B cell (primary cell): ENCODE data around the gene NUMBL. TPM values are rescaled to one million over a fixed set of nuclear protein-coding genes. Genes with fewer than 3 reads are reported as not detected.

Experiments
- ATAC-seq: fragments of 200-7000 bp; cut with Tn5 transposase; one replicate; pipeline ENCODE4 v1.10.0; 2021; ENCODE audit warnings: low read depth, mild to moderate bottlenecking, moderate number of reproducible peaks, moderate library complexity
- CTCF ChIA-PET: fragments of 350-600 bp; sonication (Branson Sonifier 250); formaldehyde crosslinking; loops from one replicate; lab custom pipeline; 2021; ENCODE audit warnings: antibody characterized with exemption, inconsistent platforms; lab: Charles Lee
- POLR2A ChIA-PET: fragments of 350-600 bp; sonication (Branson Sonifier 250); formaldehyde crosslinking; loops from one replicate; lab custom pipeline; 2021; ENCODE audit warnings: antibody characterized with exemption; lab: Charles Lee
- DNase-seq: peaks from one replicate; pipeline ENCODE4 v3.0.0; 2013
- H2AFZ ChIP-seq: 2 replicates; pipeline ENCODE4 v1.6.1; 2012; ENCODE audit warnings: mild to moderate bottlenecking, low read depth, low read length; ENCODE audit not compliant: insufficient read depth, poor library complexity, severe bottlenecking
- H3K27ac ChIP-seq, 2 donors: 1 replicate in 1 of 2; 2 replicates in 1 of 2; pipeline ENCODE4 v1.5.1; 2012 to 2013; ENCODE audit warnings: low read length in 2 of 2, mild to moderate bottlenecking in 2 of 2, moderate library complexity in 1 of 2
- H3K27me3 ChIP-seq, 4 experiments: fragments of 200-600 bp in 1 of 4; sonication (generic) in 1 of 4; replicated peaks in 1 of 4; 1 replicate in 2 of 4; 2 replicates in 2 of 4; pipeline versions ENCODE4 v1.6.1 to v1.7.0; 2013 to 2016; ENCODE audit warnings: low read length in 3 of 4, mild to moderate bottlenecking in 2 of 4, mixed read lengths in 1 of 4, moderate library complexity in 1 of 4; ENCODE audit not compliant: insufficient read depth in 4 of 4, control insufficient read depth in 3 of 4; ENCODE audit errors: control extremely low read depth in 1 of 4
- H3K36me3 ChIP-seq, 2 experiments: replicated peaks in 1 of 2; 1 replicate in 1 of 2; 2 replicates in 1 of 2; pipeline versions ENCODE4 v1.6.1 to v1.7.1; 2013; ENCODE audit warnings: low read length in 1 of 2; ENCODE audit not compliant: insufficient read depth in 2 of 2, control insufficient read depth in 1 of 2; ENCODE audit errors: control extremely low read depth in 1 of 2, extremely low read depth in 1 of 2
- H3K4me1 ChIP-seq, 2 donors: fragments of 200-600 bp in 1 of 2; sonication (generic) in 1 of 2; 1 replicate in 1 of 2; 2 replicates in 1 of 2; pipeline versions ENCODE4 v1.5.1 to v1.6.1; 2013 to 2017; ENCODE audit warnings: low read length in 2 of 2; ENCODE audit not compliant: control insufficient read depth in 2 of 2, insufficient read depth in 2 of 2
- H3K4me2 ChIP-seq: replicated peaks from 2 replicates; pipeline ENCODE3; 2012; ENCODE audit warnings: mild to moderate bottlenecking, low read depth, low read length; ENCODE audit not compliant: poor library complexity, severe bottlenecking
- H3K4me3 ChIP-seq, 5 experiments: fragments of 200-600 bp in 1 of 5; sonication (generic) in 1 of 5; 1 replicate in 3 of 5; 2 replicates in 2 of 5; pipeline versions ENCODE4 v1.5.1 to v1.7.0; 2011 to 2016; ENCODE audit warnings: low read length in 4 of 5, mild to moderate bottlenecking in 4 of 5, low read depth in 2 of 5, control low read depth in 1 of 5, moderate library complexity in 1 of 5; ENCODE audit not compliant: insufficient read depth in 1 of 5; ENCODE audit errors: control extremely low read depth in 1 of 5, extremely low read depth in 1 of 5
- H3K79me2 ChIP-seq: fragments of 200-600 bp; sonication (generic); one replicate; pipeline ENCODE4 v1.6.0; 2016; ENCODE audit warnings: low read length; ENCODE audit not compliant: control insufficient read depth, insufficient read depth
- H3K9ac ChIP-seq: fragments of 200-600 bp; sonication (generic); 2 replicates; pipeline ENCODE4 v1.6.1; 2017; ENCODE audit warnings: mild to moderate bottlenecking, low read length, moderate library complexity
- H3K9me3 ChIP-seq, 3 donors: one replicate each; pipeline versions ENCODE4 v1.6.1 to v1.7.1; 2013; ENCODE audit warnings: low read length in 2 of 3; ENCODE audit not compliant: control insufficient read depth in 2 of 3, insufficient read depth in 1 of 3; ENCODE audit errors: control extremely low read depth in 1 of 3
- H4K20me1 ChIP-seq: 2 replicates; pipeline ENCODE4 v1.6.0; 2012; ENCODE audit warnings: mild to moderate bottlenecking, low read length; ENCODE audit not compliant: insufficient read depth, control insufficient read depth, poor library complexity, severe bottlenecking
- H3K27ac Mint-ChIP-seq: one replicate; pipeline ENCODE4 v1.8.0; 2021; ENCODE audit warnings: mixed read lengths
- H3K27me3 Mint-ChIP-seq: one replicate; pipeline ENCODE4 v1.8.0; 2021; ENCODE audit warnings: mixed read lengths
- H3K4me1 Mint-ChIP-seq: one replicate; pipeline ENCODE4 v1.8.0; 2021; ENCODE audit warnings: mixed read lengths
- H3K4me3 Mint-ChIP-seq: one replicate; pipeline ENCODE4 v1.8.0; 2021; ENCODE audit warnings: mixed read lengths
- H3K9me3 Mint-ChIP-seq: one replicate; pipeline ENCODE4 v1.8.0; 2022; ENCODE audit warnings: mixed read lengths; ENCODE audit not compliant: insufficient read depth
- EZH2 ChIP-seq: IDR thresholded peaks from 2 replicates; pipeline ENCODE4 v1.6.1; 2012; ENCODE audit warnings: borderline replicate concordance, low read depth, mild to moderate bottlenecking, moderate library complexity, low read length; ENCODE audit not compliant: insufficient read depth, poor library complexity, severe bottlenecking
- WGBS: methylation state at CpG from one replicate; pipeline ENCODE4 v1.1.5; 2013; ENCODE audit warnings: missing lambda C conversion rate; ENCODE audit not compliant: insufficient coverage; 5-methylcytosine and 5-hydroxymethylcytosine counted together
- intact Hi-C: fragments of 100-400 bp; cut with micrococcal nuclease; formaldehyde crosslinking; loops from one replicate; pipeline ENCODE4 v1.10.0; 2022
- polyA plus RNA-seq: library from polyadenylated mRNA; depleted of rRNA; stranded (reverse); fragments of >200 nt; gene quantifications from 2 replicates; pipeline ENCODE4 v1.2.3, GENCODE V29; 2012
- total RNA-seq, 2 donors: library from RNA; stranded (reverse); fragments of 120-200 nt in 1 of 2; gene quantifications; 1 replicate in 1 of 2; 2 replicates in 1 of 2; pipeline versions ENCODE4 v1.2.3 to v1.2.4, GENCODE V29; 2013 to 2022
- TF ChIP-seq, protein P1 (sequence below): fragments of 200-600 bp; IDR thresholded peaks from one replicate; pipeline ENCODE4 v1.8.0; 2022; ENCODE audit warnings: antibody characterized with exemption, mild to moderate bottlenecking

The NUMBL gene
- total and polyA plus RNA-seq, 2 donors (not counting 1 experiment from before 2014, with no cell fraction given): 7.8 to 21.8 TPM

DNA sequence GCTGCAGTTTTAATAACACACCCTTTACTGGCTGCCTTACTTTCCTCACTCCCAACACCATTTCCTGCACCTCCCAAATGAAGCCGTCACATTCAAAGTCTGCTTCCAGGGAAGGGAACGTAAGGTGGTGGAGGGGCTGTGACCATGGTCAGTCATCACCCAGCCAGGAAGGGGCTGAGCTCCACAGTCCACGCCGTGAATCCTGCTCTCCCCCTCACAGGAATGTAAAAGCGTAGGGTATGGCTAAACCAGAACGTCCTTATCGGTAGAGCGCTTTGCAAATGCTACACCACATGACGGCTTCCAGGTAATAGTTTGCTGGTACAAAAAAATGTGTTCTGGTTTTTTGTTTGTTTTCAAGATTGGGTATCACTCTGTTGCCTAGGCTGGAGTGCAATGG is 7.0 kb downstream of the NUMBL start:
- 81% methylated on average over 4 of the region's 9 CpGs for WGBS
- H3K36me3 ChIP-seq: peaks cover 0 to 22% of the 10 kb centered on the region in 2 experiments
- peaks cover 3% of the 10 kb centered on the region for H3K79me2 ChIP-seq
- H3K4me1 ChIP-seq: peaks cover 20 to 22% of the 10 kb centered on the region in 2 donors
- no peak overlapping the region for H3K27ac ChIP-seq
- ATAC-seq (no peak), DNase-seq (no peak)
- peaks cover 6% of the 10 kb centered on the region for H3K4me1 Mint-ChIP-seq
- no peaks in the 10 kb centered on the region for H4K20me1 ChIP-seq
- H3K27me3 Mint-ChIP-seq: no peaks in the 10 kb centered on the region
- no peak overlapping the region for H3K27ac Mint-ChIP-seq
- H3K9me3 Mint-ChIP-seq: no peaks in the 10 kb centered on the region
- no peak overlapping the region for H2AFZ ChIP-seq
- H3K4me3 ChIP-seq: no peak overlapping the region
- H3K4me2 ChIP-seq: no peak overlapping the region
- no peak overlapping the region for H3K4me3 Mint-ChIP-seq
- TF ChIP-seq, protein P1, sequence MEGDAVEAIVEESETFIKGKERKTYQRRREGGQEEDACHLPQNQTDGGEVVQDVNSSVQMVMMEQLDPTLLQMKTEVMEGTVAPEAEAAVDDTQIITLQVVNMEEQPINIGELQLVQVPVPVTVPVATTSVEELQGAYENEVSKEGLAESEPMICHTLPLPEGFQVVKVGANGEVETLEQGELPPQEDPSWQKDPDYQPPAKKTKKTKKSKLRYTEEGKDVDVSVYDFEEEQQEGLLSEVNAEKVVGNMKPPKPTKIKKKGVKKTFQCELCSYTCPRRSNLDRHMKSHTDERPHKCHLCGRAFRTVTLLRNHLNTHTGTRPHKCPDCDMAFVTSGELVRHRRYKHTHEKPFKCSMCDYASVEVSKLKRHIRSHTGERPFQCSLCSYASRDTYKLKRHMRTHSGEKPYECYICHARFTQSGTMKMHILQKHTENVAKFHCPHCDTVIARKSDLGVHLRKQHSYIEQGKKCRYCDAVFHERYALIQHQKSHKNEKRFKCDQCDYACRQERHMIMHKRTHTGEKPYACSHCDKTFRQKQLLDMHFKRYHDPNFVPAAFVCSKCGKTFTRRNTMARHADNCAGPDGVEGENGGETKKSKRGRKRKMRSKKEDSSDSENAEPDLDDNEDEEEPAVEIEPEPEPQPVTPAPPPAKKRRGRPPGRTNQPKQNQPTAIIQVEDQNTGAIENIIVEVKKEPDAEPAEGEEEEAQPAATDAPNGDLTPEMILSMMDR: no peak
- TF ChIP-seq EZH2: no peak
- H3K9ac ChIP-seq: no peak overlapping the region
- ChIA-PET POLR2A (no interaction called here), CTCF (interaction anchor here (1.1 kb wide), 1 partner anchor 20 kb away, joined by 3 read pairs; no protein-coding TSS in a partner anchor)
- H3K27me3 ChIP-seq: no peaks in the 10 kb centered on the region
- no peaks in the 10 kb centered on the region for H3K9me3 ChIP-seq
- intact Hi-C loops: no loop called here

DNA sequence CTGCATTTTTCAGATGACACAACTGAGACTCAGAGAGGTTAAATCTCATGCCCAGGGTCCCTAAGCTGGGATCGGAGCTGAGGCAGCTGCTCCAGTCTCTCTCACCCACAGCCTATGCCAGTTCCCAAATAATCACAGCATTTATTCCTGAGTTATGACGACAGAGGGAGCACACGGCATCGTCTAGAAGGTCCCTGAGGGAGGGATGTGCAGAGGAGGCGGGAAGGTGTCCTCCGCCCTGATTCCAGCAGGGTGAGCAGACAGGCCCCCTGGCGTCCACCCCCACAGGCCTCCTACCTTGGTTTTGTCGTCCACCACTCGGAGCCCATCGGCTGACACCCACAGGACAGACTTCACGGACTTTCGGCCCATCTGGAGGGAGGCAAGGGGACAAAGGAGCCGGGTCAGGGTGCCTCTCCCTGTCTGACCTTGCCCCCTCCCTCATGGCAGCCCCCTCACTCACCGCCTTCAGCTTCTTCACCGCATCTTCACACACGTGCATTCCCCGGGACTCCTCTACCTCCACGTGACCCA is 8.0 kb downstream of the NUMBL start:
- Histone ChIP-seq H3K27me3 (no peaks in the 10 kb centered on the region), H3K4me3 (no peak overlapping the region), H3K36me3 (peaks cover under 1 to 27% of the 10 kb centered on the region in 2 experiments), H3K4me2 (no peak overlapping the region), H3K9me3 (no peaks in the 10 kb centered on the region), H3K27ac (no peak overlapping the region), H2AFZ (no peak overlapping the region), H4K20me1 (no peaks in the 10 kb centered on the region), H3K9ac (no peak overlapping the region), H3K79me2 (peaks cover 3% of the 10 kb centered on the region), H3K4me1 (peaks cover 11 to 12% of the 10 kb centered on the region in 2 donors)
- WGBS: 95% methylated on average over 11 of the region's 18 CpGs
- Mint-ChIP-seq H3K4me1 (peaks cover 6% of the 10 kb centered on the region), H3K27ac (no peak overlapping the region), H3K9me3 (no peaks in the 10 kb centered on the region), H3K27me3 (no peaks in the 10 kb centered on the region), H3K4me3 (no peak overlapping the region)
- no peak for ATAC-seq
- intact Hi-C loops: no loop called here
- TF ChIP-seq, protein P1: no peak
- TF ChIP-seq EZH2: no peak
- DNase-seq: no peak
- CTCF ChIA-PET: interaction anchor here (1.1 kb wide), 1 partner anchor 19 kb away, joined by 3 read pairs; no protein-coding TSS in a partner anchor
- POLR2A ChIA-PET: no interaction called here
